Raji (cell line): ENCODE data around the gene NUDT5.

ENCODE experiments used
- POLR2A ChIP-seq: IDR thresholded peaks from 2 replicates; pipeline ENCODE4 v1.6.1; 2011; ENCODE audit warnings: low read depth, low read length, control low read depth; ENCODE audit not compliant: insufficient read depth

The NUDT5 gene

GRCh38 chr10:12213621-12214020 lies 17.9 kb upstream of the NUDT5 start:
- no peak for TF ChIP-seq POLR2A

GRCh38 chr10:12212454-12212853 lies 16.8 kb upstream of the NUDT5 start:
- no peak for TF ChIP-seq POLR2A

- TF ChIP-seq POLR2A, result no peak
Measured at GRCh38 chr10:12208460-12208859, 12.8 kb upstream of the NUDT5 start.

- TF ChIP-seq POLR2A, result no peak
Measured at GRCh38 chr10:12207114-12207513, 11.4 kb upstream of the NUDT5 start.

- TF ChIP-seq POLR2A, result no peak
Measured at GRCh38 chr10:12205082-12205481, 9.4 kb upstream of the NUDT5 start.

GRCh38 chr10:12202226-12202625 lies 6.5 kb upstream of the NUDT5 start:
- TF ChIP-seq POLR2A, result no peak

GRCh38 chr10:12201543-12201942 lies 5.9 kb upstream of the NUDT5 start:
- no peak for TF ChIP-seq POLR2A

- no peak for TF ChIP-seq POLR2A
Measured at GRCh38 chr10:12200850-12201249, 5.2 kb upstream of the NUDT5 start.

GRCh38 chr10:12198156-12198555 lies 2.5 kb upstream of the NUDT5 start:
- no peak for TF ChIP-seq POLR2A

GRCh38 chr10:12196531-12197211 lies 980 bp upstream of the NUDT5 start:
- no peak for TF ChIP-seq POLR2A

GRCh38 chr10:12195281-12195602 lies 449 bp downstream of the NUDT5 start:
- no peak for TF ChIP-seq POLR2A

GRCh38 chr10:12194752-12195271 lies 879 bp downstream of the NUDT5 start:
- TF ChIP-seq POLR2A, result no peak

- no peak for TF ChIP-seq POLR2A
Measured at GRCh38 chr10:12193193-12193592, 2.5 kb downstream of the NUDT5 start.

- TF ChIP-seq POLR2A, result no peak
Measured at GRCh38 chr10:12191715-12192114, 4.0 kb downstream of the NUDT5 start.

- no peak for TF ChIP-seq POLR2A
Measured at GRCh38 chr10:12189426-12189825, 6.3 kb downstream of the NUDT5 start.

GRCh38 chr10:12188656-12189055 lies 7.0 kb downstream of the NUDT5 start:
- no peak for TF ChIP-seq POLR2A

- no peak for TF ChIP-seq POLR2A
Measured at GRCh38 chr10:12187321-12187905, 8.3 kb downstream of the NUDT5 start.
